Skin of body (tissue), 2 donors: ENCODE measurements around the gene EIF4G3. TPM values are rescaled to one million over a fixed set of nuclear protein-coding genes. Genes with fewer than 3 reads are reported as not detected.
"Not testable (repeated sequence)": the region's sequence is repeated elsewhere in the genome, so short reads cannot be mapped to it uniquely, and the experiment has no call there.

Source experiments
- DNase-seq: peaks from one replicate; lab custom pipeline; 2025; lab: John Stamatoyannopoulos, UW
- total RNA-seq: library from RNA; depleted of rRNA; stranded (reverse); fragments of >200 nt; gene quantifications from one replicate; pipeline ENCODE4 v1.2.3, GENCODE V29; 2014

Gene EIF4G3
- total RNA-seq, 1 donor from 2014 or later, result 39.0 TPM

GRCh38 chr1:21072721-21073120, 104.0 kb downstream of the EIF4G3 start:
- DNase-seq, result no peak

- no peak for DNase-seq
Measured at GRCh38 chr1:21069549-21069948, 107.1 kb downstream of the EIF4G3 start.

GRCh38 chr1:21068937-21069336, 107.8 kb downstream of the EIF4G3 start:
- no peak for DNase-seq

GRCh38 chr1:21067551-21068227, 109.0 kb downstream of the EIF4G3 start:
- DNase-seq, result no peak

- no peak for DNase-seq
Measured at GRCh38 chr1:21066356-21067012, 110.2 kb downstream of the EIF4G3 start.

GRCh38 chr1:21065851-21066250, 110.8 kb downstream of the EIF4G3 start:
- no peak for DNase-seq

- DNase-seq, result no peak
Measured at GRCh38 chr1:21064057-21064456, 112.6 kb downstream of the EIF4G3 start.

- no peak for DNase-seq
Measured at GRCh38 chr1:21060523-21060922, 116.2 kb downstream of the EIF4G3 start.

- no peak for DNase-seq
Measured at GRCh38 chr1:21059021-21059420, 117.7 kb downstream of the EIF4G3 start.

- no peak for DNase-seq
Measured at GRCh38 chr1:21058035-21058793, 118.5 kb downstream of the EIF4G3 start.

GRCh38 chr1:21053189-21053928, 123.3 kb downstream of the EIF4G3 start:
- not testable (repeated sequence) for DNase-seq

- no peak for DNase-seq
Measured at GRCh38 chr1:21052034-21052433, 124.7 kb downstream of the EIF4G3 start.

GRCh38 chr1:21051177-21051825, 125.4 kb downstream of the EIF4G3 start:
- no peak for DNase-seq

GRCh38 chr1:21050031-21050430, 126.7 kb downstream of the EIF4G3 start:
- no peak for DNase-seq

- DNase-seq, result no peak
Measured at GRCh38 chr1:21048462-21048861, 128.2 kb downstream of the EIF4G3 start.

GRCh38 chr1:21046132-21046531, 130.6 kb downstream of the EIF4G3 start:
- no peak for DNase-seq

GRCh38 chr1:21045351-21045750, 131.3 kb downstream of the EIF4G3 start:
- no peak for DNase-seq

GRCh38 chr1:21042929-21043605, 133.6 kb downstream of the EIF4G3 start:
- no peak for DNase-seq

GRCh38 chr1:21041541-21041940, 135.2 kb downstream of the EIF4G3 start:
- no peak for DNase-seq

GRCh38 chr1:21037091-21037490, 139.6 kb downstream of the EIF4G3 start:
- no peak for DNase-seq

GRCh38 chr1:21035794-21036193, 140.9 kb downstream of the EIF4G3 start:
- DNase-seq, result no peak
